ENCODE measurements around the gene FOXJ3. TPM values are rescaled to one million over a fixed set of nuclear protein-coding genes. Genes with fewer than 3 reads are reported as not detected.

The FOXJ3 gene
- total RNA-seq, 1 experiment from 2014 or later, result 51.4 TPM

DNA sequence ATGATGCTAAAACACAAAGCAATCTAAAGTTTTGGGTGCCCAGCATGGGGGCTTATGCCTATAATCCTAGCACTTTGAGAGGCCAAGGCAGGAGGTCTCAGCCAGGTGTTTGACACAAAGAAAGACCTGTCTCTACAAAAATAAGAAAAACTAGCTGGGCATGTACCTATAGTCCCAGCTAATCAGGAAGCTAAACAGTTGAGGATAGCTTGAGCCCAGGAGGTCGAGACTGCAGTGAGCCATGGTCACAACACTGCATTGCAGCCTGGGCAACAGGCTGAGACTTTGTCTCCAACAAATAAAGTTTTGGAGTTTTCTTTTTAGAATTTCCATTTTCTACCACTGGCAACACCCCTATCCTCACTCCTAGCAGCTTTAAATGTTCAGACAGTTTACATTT is 115.4 kb downstream of the FOXJ3 start:
- H3K27me3 Mint-ChIP-seq (ENCODE audit: unreplicated experiment), result no peaks in the 10 kb centered on the region
- intact Hi-C loops (cut with micrococcal nuclease; ENCODE audit: unreplicated experiment), result loop anchor here (10.0 kb wide), 2 partner anchors 45 to 105 kb away; no protein-coding TSS in a partner anchor
- DNase-seq, result no peak
- TF ChIP-seq, protein P1, sequence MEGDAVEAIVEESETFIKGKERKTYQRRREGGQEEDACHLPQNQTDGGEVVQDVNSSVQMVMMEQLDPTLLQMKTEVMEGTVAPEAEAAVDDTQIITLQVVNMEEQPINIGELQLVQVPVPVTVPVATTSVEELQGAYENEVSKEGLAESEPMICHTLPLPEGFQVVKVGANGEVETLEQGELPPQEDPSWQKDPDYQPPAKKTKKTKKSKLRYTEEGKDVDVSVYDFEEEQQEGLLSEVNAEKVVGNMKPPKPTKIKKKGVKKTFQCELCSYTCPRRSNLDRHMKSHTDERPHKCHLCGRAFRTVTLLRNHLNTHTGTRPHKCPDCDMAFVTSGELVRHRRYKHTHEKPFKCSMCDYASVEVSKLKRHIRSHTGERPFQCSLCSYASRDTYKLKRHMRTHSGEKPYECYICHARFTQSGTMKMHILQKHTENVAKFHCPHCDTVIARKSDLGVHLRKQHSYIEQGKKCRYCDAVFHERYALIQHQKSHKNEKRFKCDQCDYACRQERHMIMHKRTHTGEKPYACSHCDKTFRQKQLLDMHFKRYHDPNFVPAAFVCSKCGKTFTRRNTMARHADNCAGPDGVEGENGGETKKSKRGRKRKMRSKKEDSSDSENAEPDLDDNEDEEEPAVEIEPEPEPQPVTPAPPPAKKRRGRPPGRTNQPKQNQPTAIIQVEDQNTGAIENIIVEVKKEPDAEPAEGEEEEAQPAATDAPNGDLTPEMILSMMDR (IDR thresholded peaks at IDR 0.05; ENCODE audit: unreplicated experiment), result no peak
- no TSS peak for BruUV-seq (replicated peaks)
- H3K4me1 Mint-ChIP-seq (ENCODE audit: low read depth, unreplicated experiment), result peaks cover 54% of the 10 kb centered on the region
- peaks cover 11% of the 10 kb centered on the region for H3K36me3 Mint-ChIP-seq (ENCODE audit: insufficient read depth, unreplicated experiment)
- H3K27ac Mint-ChIP-seq (ENCODE audit: unreplicated experiment), result no peak overlapping the region
- no peaks in the 10 kb centered on the region for H3K9me3 Mint-ChIP-seq (ENCODE audit: low read depth, unreplicated experiment)
- H3K4me3 Mint-ChIP-seq (ENCODE audit: low read depth, unreplicated experiment), result no peak overlapping the region
- CTCF ChIA-PET, result no interaction called here

DNA sequence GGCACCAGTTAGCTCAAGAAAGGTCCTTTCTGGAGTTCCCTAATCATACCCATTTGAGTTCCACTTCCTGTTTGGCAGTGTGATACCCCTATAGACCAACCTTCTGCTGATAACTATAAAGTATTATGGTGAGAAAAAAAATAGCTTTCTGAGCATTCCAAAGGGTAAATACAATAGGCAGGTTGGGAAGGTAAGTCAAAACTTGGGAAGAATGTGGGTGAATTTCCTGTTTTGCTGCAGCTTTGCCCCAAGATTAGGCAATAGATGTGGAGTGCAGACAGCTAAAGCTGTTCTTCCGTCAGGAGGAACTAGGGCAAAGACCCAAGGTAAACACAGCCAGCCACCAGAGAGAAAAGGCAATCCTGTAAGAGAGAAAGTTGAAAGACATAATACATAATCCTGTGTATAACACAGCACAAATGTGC is 120.6 kb downstream of the FOXJ3 start:
- H3K27ac Mint-ChIP-seq (ENCODE audit: unreplicated experiment), result peak overlapping the region; percentile 69
- intact Hi-C loops (cut with micrococcal nuclease; ENCODE audit: unreplicated experiment), result loop anchor here (10.0 kb wide), 2 partner anchors 50 to 110 kb away; no protein-coding TSS in a partner anchor
- no peaks in the 10 kb centered on the region for H3K9me3 Mint-ChIP-seq (ENCODE audit: low read depth, unreplicated experiment)
- peak overlapping the region; percentile 25 for H3K4me3 Mint-ChIP-seq (ENCODE audit: low read depth, unreplicated experiment)
- H3K36me3 Mint-ChIP-seq (ENCODE audit: insufficient read depth, unreplicated experiment), result no peaks in the 10 kb centered on the region
- peaks cover 67% of the 10 kb centered on the region for H3K4me1 Mint-ChIP-seq (ENCODE audit: low read depth, unreplicated experiment)
- TF ChIP-seq, protein P1 (IDR thresholded peaks at IDR 0.05; ENCODE audit: unreplicated experiment), result no peak
- H3K27me3 Mint-ChIP-seq (ENCODE audit: unreplicated experiment), result no peaks in the 10 kb centered on the region
- no TSS peak for BruUV-seq (replicated peaks)
- peak; percentile 54 for DNase-seq
- CTCF ChIA-PET, result interaction anchor here (0.9 to 1.2 kb wide), 2 partner anchors 8 to 52 kb away, joined by 3 read pairs; no protein-coding TSS in a partner anchor

DNA sequence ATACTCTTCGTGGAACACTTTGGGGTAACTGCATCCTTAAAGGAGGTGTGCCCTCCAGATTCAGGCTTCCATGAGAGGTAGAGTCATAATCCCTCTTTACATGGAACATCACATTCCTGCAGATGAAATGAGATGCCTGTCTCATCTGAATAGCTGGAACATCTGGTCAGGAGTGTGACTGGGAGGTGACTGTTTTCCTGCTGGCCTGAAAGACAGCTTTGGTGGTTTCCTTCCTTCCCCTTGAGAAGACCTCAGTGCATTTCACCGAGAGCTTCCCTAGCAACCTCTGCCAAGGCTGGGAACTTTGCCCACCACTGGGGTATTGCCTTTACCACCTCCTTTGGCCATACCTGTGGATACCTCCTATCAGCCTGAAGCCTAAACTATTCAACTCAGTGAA is 123.8 kb downstream of the FOXJ3 start:
- H3K9me3 Mint-ChIP-seq (ENCODE audit: low read depth, unreplicated experiment), result peaks cover 5% of the 10 kb centered on the region
- BruUV-seq (replicated peaks), result no TSS peak
- TF ChIP-seq, protein P1 (IDR thresholded peaks at IDR 0.05; ENCODE audit: unreplicated experiment), result no peak
- H3K4me1 Mint-ChIP-seq (ENCODE audit: low read depth, unreplicated experiment), result peaks cover 67% of the 10 kb centered on the region
- CTCF ChIA-PET, result no interaction called here
- no peak for DNase-seq
- intact Hi-C loops (cut with micrococcal nuclease; ENCODE audit: unreplicated experiment), result loop anchor here (10.0 kb wide), 2 partner anchors 54 to 114 kb away; no protein-coding TSS in a partner anchor
- no peak overlapping the region for H3K4me3 Mint-ChIP-seq (ENCODE audit: low read depth, unreplicated experiment)
- H3K27ac Mint-ChIP-seq (ENCODE audit: unreplicated experiment), result no peak overlapping the region
- no peaks in the 10 kb centered on the region for H3K27me3 Mint-ChIP-seq (ENCODE audit: unreplicated experiment)
- peaks cover 8% of the 10 kb centered on the region for H3K36me3 Mint-ChIP-seq (ENCODE audit: insufficient read depth, unreplicated experiment)

DNA sequence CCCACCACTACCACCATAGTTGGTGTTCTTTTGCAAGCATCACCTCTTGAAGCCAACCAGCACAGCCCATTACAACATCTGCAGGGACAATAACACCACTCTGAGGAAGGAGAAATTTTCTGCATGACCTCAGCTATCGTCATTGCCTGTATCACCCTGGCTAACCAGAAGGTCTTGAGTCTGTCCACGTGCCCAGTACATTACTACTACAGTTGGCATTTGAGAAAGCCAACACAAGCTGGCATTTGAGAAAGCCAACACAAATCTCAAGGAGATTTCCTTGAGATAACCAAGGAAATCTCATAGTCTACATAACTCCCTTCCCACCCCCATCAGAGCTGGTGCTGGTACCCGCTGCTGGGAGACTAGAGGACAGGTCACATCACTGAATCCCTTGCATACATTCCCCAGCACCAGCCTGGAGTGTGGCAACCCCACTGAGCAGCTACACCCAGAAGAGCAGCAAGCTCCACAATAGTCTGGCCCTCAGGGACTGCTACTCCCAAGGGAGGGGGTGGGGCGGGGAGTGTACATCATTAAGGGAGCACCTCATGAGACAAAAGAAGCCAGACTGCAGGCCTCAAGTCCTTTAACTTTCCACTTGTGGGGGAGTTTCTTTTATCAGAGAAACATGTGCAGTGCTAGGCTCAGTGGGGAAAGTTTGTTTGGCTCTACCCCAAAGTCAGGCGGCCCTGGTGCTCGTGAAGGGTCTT is 124.5 kb downstream of the FOXJ3 start:
- Mint-ChIP-seq H3K36me3 (ENCODE audit: insufficient read depth, unreplicated experiment) (peaks cover 12% of the 10 kb centered on the region), H3K27ac (ENCODE audit: unreplicated experiment) (no peak overlapping the region), H3K4me1 (ENCODE audit: low read depth, unreplicated experiment) (peaks cover 73% of the 10 kb centered on the region), H3K9me3 (ENCODE audit: low read depth, unreplicated experiment) (peaks cover 5% of the 10 kb centered on the region), H3K4me3 (ENCODE audit: low read depth, unreplicated experiment) (no peak overlapping the region), H3K27me3 (ENCODE audit: unreplicated experiment) (no peaks in the 10 kb centered on the region)
- TF ChIP-seq, protein P1 (IDR thresholded peaks at IDR 0.05; ENCODE audit: unreplicated experiment), result no peak
- CTCF ChIA-PET, result interaction anchor here (0.6 kb wide), 1 partner anchor 292 kb away, joined by 4 read pairs; the partner anchor contains the start of gene HIVEP3
- intact Hi-C loops (cut with micrococcal nuclease; ENCODE audit: unreplicated experiment), result loop anchor here (10.0 kb wide), 2 partner anchors 54 to 114 kb away; no protein-coding TSS in a partner anchor
- no TSS peak for BruUV-seq (replicated peaks)
- no peak for DNase-seq

Measured in Calu3 (cell line).